ENCODE measurements around the gene WAC. TPM values are rescaled to one million over a fixed set of nuclear protein-coding genes. Genes with fewer than 3 reads are reported as not detected.

WAC gene
- polyA plus RNA-seq, 1 of the 3 experiments (the other 2 are of a cell fraction) = 31.1 TPM

GRCh38 chr10:28548781-28549498 lies 16.0 kb downstream of the WAC start (continued):
- TF ChIP-seq PBX3 (IDR thresholded peaks at IDR 0.05) (no peak), ELF1 (IDR thresholded peaks at IDR 0.05) (no peak), FOXM1 (IDR thresholded peaks at IDR 0.05; ENCODE audit: low read depth) (no peak), RFX5 (IDR thresholded peaks at IDR 0.05; ENCODE audit: low read length) (no peak)

- DNase-seq = no peak
- WGBS (ENCODE audit: low lambda C conversion rate) = 67% methylated on average over 3 of the region's 3 CpGs
- Histone ChIP-seq H3K27me3 (ENCODE audit: insufficient read depth) (no peaks in the 10 kb centered on the region), H3K4me3 (ENCODE audit: low read depth in 2 of 2, low read length in 1 of 2) (no peak overlapping the region), H4K20me1 (ENCODE audit: insufficient read depth) (peaks cover 95% of the 10 kb centered on the region), H3F3A (replicated peaks; ENCODE audit: insufficient read depth) (peaks cover 16% of the 10 kb centered on the region), H3K79me2 (ENCODE audit: insufficient read depth) (peaks cover 100% of the 10 kb centered on the region), H3K36me3 (replicated peaks in 1 of 2; ENCODE audit: control insufficient read depth in 1 of 2, insufficient read depth in 2 of 2, low read length in 1 of 2) (peaks cover 68 to 79% of the 10 kb centered on the region in 2 experiments), H3K9me3 (no peaks in the 10 kb centered on the region), H3K4me1 (ENCODE audit: control insufficient read depth in 1 of 2, insufficient read depth in 2 of 2, low read depth in 1 of 2, low read length in 1 of 2) (peaks cover 5 to 23% of the 10 kb centered on the region in 2 experiments; a peak in 3 of 4 replicates), H3K9ac (no peak overlapping the region), H3K4me2 (no peak overlapping the region), H3K9me2 (no peaks in the 10 kb centered on the region), H3K27ac (ENCODE audit: low read depth in 2 of 2, low read length in 1 of 2) (peak overlapping the region in 1 of 2 experiments; percentile 25; a peak in 1 of 4 replicates), H2AFZ (ENCODE audit: low read depth) (no peak overlapping the region)
- TF ChIP-seq TCF12 (IDR thresholded peaks at IDR 0.05) = no peak
- no peak for TF ChIP-seq ELF1 (IDR thresholded peaks at IDR 0.05)
- TF ChIP-seq RFX5 (IDR thresholded peaks at IDR 0.05; ENCODE audit: low read length) = no peak
- no peak for TF ChIP-seq TEAD4 (IDR thresholded peaks at IDR 0.05; ENCODE audit: borderline replicate concordance, insufficient read depth)
- TF ChIP-seq USF1 (IDR thresholded peaks at IDR 0.05; ENCODE audit: borderline replicate concordance, low read depth) = no peak
- TF ChIP-seq FOXJ3 (CRISPR knock-in tag; IDR thresholded peaks at IDR 0.05) = no peak
- TF ChIP-seq NRF1 (IDR thresholded peaks at IDR 0.05; ENCODE audit: low read depth, low read length) = no peak
- no peak for TF ChIP-seq USF2 (IDR thresholded peaks at IDR 0.05; ENCODE audit: borderline replicate concordance, low read depth, low read length)
- TF ChIP-seq FOSL2 (IDR thresholded peaks at IDR 0.05; ENCODE audit: borderline replicate concordance, low read depth) = no peak
- no peak for TF ChIP-seq MAX (IDR thresholded peaks at IDR 0.05; ENCODE audit: low read depth)
- no peak for TF ChIP-seq ZBTB33 (IDR thresholded peaks at IDR 0.05; ENCODE audit: borderline replicate concordance, low read depth)
- TF ChIP-seq FOXM1 (IDR thresholded peaks at IDR 0.05; ENCODE audit: low read depth) = no peak
- TF ChIP-seq TAF1 (IDR thresholded peaks at IDR 0.05; ENCODE audit: borderline replicate concordance, low read depth, low read length) = no peak
- no peak for TF ChIP-seq POLR2AphosphoS5 (IDR thresholded peaks at IDR 0.05; ENCODE audit: low read depth, low read length)
- ChIA-PET POLR2A (no interaction called here), CTCF (interaction anchor here (1.0 to 1.4 kb wide), 3 partner anchors 14 to 120 kb away, joined by 3 to 5 read pairs (median 4); no protein-coding TSS in a partner anchor)
Measured at GRCh38 chr10:28551086-28551485, 18.2 kb downstream of the WAC start.

Measured in SK-N-SH (cell line).